Measurements from ENCODE around the gene IKBKG.
"Not testable (repeated sequence)": the region's sequence is repeated elsewhere in the genome, so short reads cannot be mapped to it uniquely, and the experiment has no call there.

The IKBKG gene

GRCh38 chrX:154558896-154559295 is 11.5 kb downstream of the IKBKG start:
- not testable (repeated sequence) for DNase-seq (ENCODE audit: low spot score)

DNA sequence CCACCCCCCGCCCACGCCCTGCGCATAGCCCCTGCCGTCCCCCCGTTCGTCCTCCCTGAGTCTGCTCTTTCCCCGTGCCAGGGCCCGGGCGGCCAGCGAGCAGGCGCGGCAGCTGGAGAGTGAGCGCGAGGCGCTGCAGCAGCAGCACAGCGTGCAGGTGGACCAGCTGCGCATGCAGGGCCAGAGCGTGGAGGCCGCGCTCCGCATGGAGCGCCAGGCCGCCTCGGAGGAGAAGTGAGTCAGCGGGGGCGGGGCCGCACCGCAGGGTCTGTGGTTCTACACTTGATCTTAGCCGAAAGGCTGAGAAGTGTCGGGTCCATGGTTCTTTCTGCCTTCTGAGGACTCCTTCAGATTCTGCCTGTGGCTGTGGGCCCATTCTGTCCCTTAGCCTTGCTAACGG is 12.9 kb downstream of the IKBKG start:
- not testable (repeated sequence) for DNase-seq (ENCODE audit: low spot score)

- DNase-seq (ENCODE audit: low spot score): not testable (repeated sequence)
Observed at GRCh38 chrX:154562295-154562694, 14.9 kb downstream of the IKBKG start.

DNA sequence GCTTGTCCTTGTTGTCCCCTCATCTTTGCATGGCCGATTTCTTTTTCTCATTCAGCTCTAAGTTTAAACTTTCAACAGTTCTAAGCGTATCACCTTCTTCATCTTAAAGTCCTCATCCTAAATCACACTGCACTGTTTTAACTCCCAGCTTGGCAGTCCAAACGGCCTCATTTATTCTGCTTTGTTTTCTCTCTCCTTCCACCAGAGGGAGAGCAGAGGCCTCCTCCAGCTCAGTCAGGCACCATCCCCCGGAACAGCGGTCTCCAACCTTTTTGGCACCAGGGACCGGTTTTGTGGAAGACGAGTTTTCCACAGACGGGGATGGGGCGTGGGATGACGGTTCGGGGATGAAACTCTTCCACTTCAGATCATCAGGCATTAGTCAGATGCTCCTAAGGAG is 22.9 kb downstream of the IKBKG start:
- not testable (repeated sequence) for DNase-seq (ENCODE audit: low spot score)

DNA sequence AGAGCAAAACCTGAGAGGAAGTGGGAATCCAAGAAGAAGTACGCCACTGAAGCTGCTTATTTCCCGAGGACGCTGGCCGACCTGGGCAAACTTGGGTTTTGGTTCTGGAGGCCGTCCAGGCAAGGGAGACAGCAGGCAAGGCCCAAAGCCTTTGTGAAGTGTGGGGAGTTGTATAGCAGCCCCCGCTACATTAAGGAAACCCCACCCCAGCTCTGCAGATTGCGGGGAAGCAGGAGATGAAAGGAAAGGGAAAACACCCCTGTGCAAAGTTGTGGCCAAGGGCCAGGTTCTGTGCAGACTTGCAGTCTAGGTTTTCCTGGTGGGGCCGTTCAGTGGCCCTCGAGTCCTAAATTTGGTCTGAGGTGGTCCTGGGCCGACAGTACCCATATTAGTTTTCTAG is 25.6 kb downstream of the IKBKG start:
- not testable (repeated sequence) for DNase-seq (ENCODE audit: low spot score)

DNA sequence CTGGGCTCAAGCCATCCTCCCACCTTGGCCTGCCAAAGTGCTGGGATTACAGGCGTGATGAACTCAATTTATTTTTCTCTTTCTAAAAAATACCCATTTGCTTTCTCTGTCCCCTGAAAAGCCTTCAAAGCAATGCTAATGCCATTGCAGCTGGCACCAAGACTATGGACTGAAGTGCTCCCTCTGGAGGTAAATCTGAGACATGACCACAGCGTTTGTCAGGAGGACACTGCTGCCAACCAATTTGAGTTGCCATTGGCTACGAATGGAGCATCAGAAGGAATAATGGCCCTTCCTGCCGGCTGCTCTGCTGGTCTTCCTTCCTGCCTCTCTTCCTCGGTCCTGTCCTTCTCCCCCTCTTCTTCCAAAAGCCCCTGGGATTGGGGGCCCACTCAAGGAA is 27.7 kb downstream of the IKBKG start:
- not testable (repeated sequence) for DNase-seq (ENCODE audit: low spot score)

DNA sequence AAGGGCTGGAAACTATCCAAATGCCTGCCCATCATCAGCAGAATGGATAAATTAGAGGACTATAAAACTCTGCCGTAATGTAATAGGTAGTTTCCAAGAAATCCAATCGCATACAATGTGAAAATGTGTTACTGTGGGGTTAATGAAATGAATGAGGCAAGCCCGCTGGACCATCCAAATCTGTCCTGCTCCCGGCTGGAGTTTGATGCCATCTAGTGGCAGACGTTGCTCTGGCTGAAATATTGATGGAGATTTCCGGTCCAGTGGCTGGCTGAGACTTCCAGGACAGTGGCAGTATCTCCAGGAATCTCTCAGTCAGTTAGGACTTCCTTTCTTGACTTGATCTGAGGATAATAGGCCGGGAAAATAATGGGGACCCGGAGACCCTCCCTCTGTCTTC is 35.6 kb downstream of the IKBKG start:
- DNase-seq (ENCODE audit: low spot score): not testable (repeated sequence)

- not testable (repeated sequence) for DNase-seq (ENCODE audit: low spot score)
Observed at GRCh38 chrX:154584585-154585183, 37.3 kb downstream of the IKBKG start, which contains the start of gene CTAG1A. CTAG1A (plus strand) TSS chrX:154585133; CDS start chrX:154585207, 74 bp downstream.

DNA sequence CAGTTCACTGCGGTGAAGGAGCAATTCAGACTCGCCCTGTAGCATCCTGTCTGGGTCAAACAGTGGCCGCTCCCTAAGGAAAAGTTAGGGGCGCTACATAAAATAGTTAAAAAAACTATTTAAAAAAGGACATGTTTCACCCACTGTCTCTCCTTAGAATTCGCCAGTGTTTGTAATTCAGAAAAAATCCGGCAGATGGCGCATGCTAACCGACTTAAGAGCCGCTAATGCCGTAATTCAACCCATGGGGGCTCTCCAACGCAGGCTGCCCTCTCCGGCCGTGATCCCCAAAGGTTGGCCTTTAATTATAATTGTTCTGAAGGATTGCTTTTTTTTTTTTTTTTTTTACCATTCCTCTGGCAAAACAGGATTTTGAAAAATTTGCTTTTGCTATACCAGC is 43.0 kb downstream of the IKBKG start:
- DNase-seq (ENCODE audit: low spot score): not testable (repeated sequence)

- DNase-seq (ENCODE audit: low spot score): no peak
Observed at GRCh38 chrX:154592505-154592904, 45.1 kb downstream of the IKBKG start.

GRCh38 chrX:154593201-154593600 is 45.8 kb downstream of the IKBKG start:
- no peak for DNase-seq (ENCODE audit: low spot score)

- DNase-seq (ENCODE audit: low spot score): no peak
Observed at GRCh38 chrX:154594491-154594890, 47.1 kb downstream of the IKBKG start.

GRCh38 chrX:154595559-154596249 is 48.3 kb downstream of the IKBKG start:
- no peak for DNase-seq (ENCODE audit: low spot score)

- no peak for DNase-seq (ENCODE audit: low spot score)
Observed at GRCh38 chrX:154596290-154596929, 49.0 kb downstream of the IKBKG start.

DNA sequence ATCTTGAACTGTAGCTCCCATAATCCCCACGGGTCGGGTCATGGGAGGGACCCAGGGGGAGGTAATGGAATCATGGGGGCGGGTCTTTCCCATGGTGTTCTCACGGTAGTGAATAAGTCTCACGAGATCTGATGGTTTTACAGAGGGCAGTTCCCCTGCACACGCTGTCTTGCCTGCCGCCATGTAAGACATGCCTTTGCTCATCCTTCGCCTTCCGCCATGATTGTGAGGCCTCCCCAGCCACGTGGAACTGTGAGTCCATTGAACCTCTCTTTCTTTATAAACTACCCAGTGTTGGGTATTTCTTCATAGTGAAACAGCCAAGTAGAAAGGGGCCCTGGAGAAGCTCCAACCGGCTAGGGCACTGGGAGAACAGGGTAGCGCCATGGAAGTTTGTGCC is 49.8 kb downstream of the IKBKG start:
- no peak for DNase-seq (ENCODE audit: low spot score)

- no peak for DNase-seq (ENCODE audit: low spot score)
Observed at GRCh38 chrX:154598656-154599055, 51.2 kb downstream of the IKBKG start.

- DNase-seq (ENCODE audit: low spot score): no peak
Observed at GRCh38 chrX:154599531-154599930, 52.1 kb downstream of the IKBKG start.

DNA sequence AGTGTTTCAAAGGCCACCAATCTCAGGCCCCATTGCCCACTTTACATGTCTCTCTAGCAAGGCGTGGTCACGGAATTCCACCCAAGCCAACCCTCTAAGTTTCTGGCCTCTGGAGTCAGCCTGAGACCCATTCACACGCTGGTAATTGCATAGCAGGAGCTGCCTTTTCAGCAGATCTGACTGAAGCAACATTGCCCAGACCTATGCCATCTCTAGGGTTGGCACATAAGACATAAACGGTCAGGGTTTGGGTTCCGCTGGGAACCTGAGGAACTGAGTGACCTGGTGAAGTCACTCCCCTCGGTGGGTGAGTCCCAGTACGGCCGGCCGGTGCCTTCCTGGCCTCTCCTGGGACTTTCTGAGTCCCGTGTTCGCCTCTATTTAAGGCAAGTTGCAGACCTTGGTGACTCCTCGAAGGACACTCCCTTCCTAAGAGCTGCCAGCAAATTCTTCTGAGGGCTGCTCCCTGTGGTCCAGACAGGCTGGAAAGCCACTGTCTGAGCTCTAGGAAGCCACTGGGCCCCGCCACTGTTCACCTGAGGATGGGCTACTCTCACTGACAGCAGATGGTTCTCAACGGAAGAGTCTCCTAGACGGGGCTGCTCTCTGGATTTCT is 53.4 kb downstream of the IKBKG start:
- no peak for DNase-seq (ENCODE audit: low spot score)

GRCh38 chrX:154602226-154602625 is 54.8 kb downstream of the IKBKG start:
- no peak for DNase-seq (ENCODE audit: low spot score)

GRCh38 chrX:154602766-154603437 is 55.5 kb downstream of the IKBKG start:
- DNase-seq (ENCODE audit: low spot score): no peak

DNA sequence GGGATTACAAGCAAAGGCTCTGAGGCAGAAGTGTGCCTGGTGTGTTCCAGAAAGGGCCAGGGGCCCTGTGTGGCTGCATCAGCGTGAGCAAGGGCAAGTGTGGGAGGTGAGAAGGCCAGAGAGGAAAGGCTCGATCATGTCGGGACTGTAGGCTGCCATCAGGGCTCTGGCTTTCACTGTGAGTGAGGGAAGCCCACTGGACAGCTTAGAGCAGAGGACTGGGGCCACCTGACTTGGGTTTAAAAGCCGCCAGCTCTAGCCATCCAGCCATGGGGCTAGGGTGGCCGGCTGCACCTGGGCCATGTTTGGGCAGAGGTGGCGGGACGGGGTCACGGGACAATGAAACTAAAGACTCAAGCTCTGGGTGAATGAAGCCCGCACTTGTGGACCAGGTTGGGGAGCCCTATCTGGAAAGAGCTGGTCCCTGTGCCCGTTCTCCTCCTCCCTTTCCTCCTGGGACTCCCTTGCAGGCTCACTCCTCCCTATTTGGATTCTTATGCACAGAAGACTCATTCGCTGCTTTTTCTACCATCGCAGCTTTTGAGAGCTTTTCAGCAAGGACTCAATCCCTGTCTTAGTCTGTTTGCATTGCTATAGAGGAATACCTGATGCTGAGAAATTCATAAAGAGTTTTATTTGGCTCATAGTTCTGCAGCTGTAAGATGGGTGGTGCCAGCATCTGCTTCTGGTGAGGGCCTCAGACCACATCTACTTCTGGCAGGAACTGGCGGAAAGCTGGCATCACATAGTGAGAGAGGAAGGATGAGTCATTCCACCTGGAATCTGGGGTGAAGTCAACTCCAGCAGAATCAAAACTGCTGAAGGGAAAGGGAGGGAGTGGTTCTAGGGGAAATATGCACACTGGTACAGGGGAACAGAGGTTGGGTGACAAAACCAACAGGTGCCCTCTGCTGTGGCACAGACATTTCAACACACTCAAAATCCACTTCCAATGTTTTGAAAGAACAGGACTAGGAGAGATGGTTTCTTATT is 56.3 kb downstream of the IKBKG start:
- no peak for DNase-seq (ENCODE audit: low spot score)

All from hematopoietic multipotent progenitor cell treated with erythropoietin and hydrocortisone succinate and interleukin-3 and kit ligand, for 15 days (in vitro differentiated cells).